Right lobe of liver (tissue), 6 donors: ENCODE measurements around the gene RAB11FIP4. TPM values are rescaled to one million over a fixed set of nuclear protein-coding genes. Genes with fewer than 3 reads are reported as not detected.
A peak's percentile ranks its signal among the peaks of the same experiment; 100 is the strongest.

Experiments used
- ATAC-seq, 4 donors: fragments of 200-7000 bp; cut with Tn5 transposase; one replicate each; pipeline ENCODE4 v1.9.1; 2020; ENCODE audit warnings: mild to moderate bottlenecking in 4 of 4, moderate library complexity in 4 of 4
- DNase-seq, 3 donors: peaks; one replicate each; pipeline ENCODE4 v3.0.0-alpha.2; 2020
- H3K27ac ChIP-seq, 3 donors: fragments of 200-600 bp; one replicate each; pipeline ENCODE4 v1.8.0; 2022
- H3K27me3 ChIP-seq, 2 donors: fragments of 200-600 bp; one replicate each; pipeline ENCODE4 v1.8.0; 2022
- H3K36me3 ChIP-seq, 4 donors: fragments of 200-600 bp; sonication (generic) in 1 of 4; one replicate each; pipeline versions ENCODE4 v1.5.1 to v1.8.0; 2017 to 2022; ENCODE audit warnings: control low read depth in 1 of 4
- H3K4me1 ChIP-seq, 4 donors: fragments of 200-600 bp; sonication (generic) in 1 of 4; one replicate each; pipeline versions ENCODE4 v1.5.1 to v1.8.0; 2017 to 2022; ENCODE audit warnings: control low read depth in 1 of 4
- H3K4me3 ChIP-seq, 3 donors: fragments of 200-600 bp; one replicate each; pipeline ENCODE4 v1.8.0; 2022
- H3K9me3 ChIP-seq, 4 donors: fragments of 200-600 bp; sonication (generic) in 1 of 4; one replicate each; pipeline versions ENCODE4 v1.5.1 to v1.8.0; 2017 to 2022; ENCODE audit warnings: control low read depth in 1 of 4
- CTCF ChIP-seq, 4 donors: fragments of 200-600 bp in 3 of 4; fragments of 450-650 bp in 1 of 4; IDR thresholded peaks; one replicate each; pipeline versions ENCODE4 v1.5.1 to v1.8.0; 2016 to 2022; ENCODE audit warnings: antibody characterized with exemption in 4 of 4, mild to moderate bottlenecking in 2 of 4
- POLR2A ChIP-seq: fragments of 450-650 bp; IDR thresholded peaks from one replicate; pipeline ENCODE4 v1.6.1; 2017; ENCODE audit warnings: antibody characterized with exemption, mild to moderate bottlenecking
- WGBS: methylation state at CpG from one replicate; pipeline ENCODE4 v1.1.6; 2018; ENCODE audit warnings: low coverage, low lambda C conversion rate; ENCODE audit not compliant: insufficient coverage; ENCODE audit errors: missing lambda C conversion rate; 5-methylcytosine and 5-hydroxymethylcytosine counted together
- intact Hi-C, 2 donors: fragments of 100-400 bp; cut with DNase I; formaldehyde crosslinking; loops; one replicate each; pipeline versions ENCODE4 v1.11.2 to v1.14.1; 2022
- total RNA-seq, 6 experiments: library from RNA; depleted of rRNA in 2 of 6; stranded (reverse); fragments of >200 nt in 2 of 6; fragmentation: NEBNext Ultra II Directional in 3 of 6; extraction: Animal tissue kit (Norgen Biotek cat#: 25700) in 3 of 6; gene quantifications; one replicate each; pipeline versions ENCODE4 v1.1.0 to v1.2.4, GENCODE V29; 2016 to 2023
- donor health status: DM: no; HTN: yes; CAD: no.
- donor health status: DM: no; HTN: no; CAD: no.
- donor health status: DM: no; HTN: no; CAD: no.
- donor health status: DM: no; HTN: yes; CAD: no.
- donor health status: DM: no; HTN: yes; CAD: no.

Gene RAB11FIP4
- total RNA-seq, 6 experiments from 2014 or later, result 3.5 to 6.6 (median 4.6) TPM

- H3K4me1 ChIP-seq, result no peaks in the 10 kb centered on the region
- H3K27me3 ChIP-seq, result no peaks in the 10 kb centered on the region
- intact Hi-C loops, result no loop called here
- no peak overlapping the region for H3K4me3 ChIP-seq
- no peaks in the 10 kb centered on the region for H3K9me3 ChIP-seq
- DNase-seq (no peak), ATAC-seq (peak; percentile 40 to 76 (median 56))
- H3K36me3 ChIP-seq, result peaks cover 0 to 6% (median 0%) of the 10 kb centered on the region in 4 donors
- peak; percentile 4 to 35 (median 18) for TF ChIP-seq CTCF (IDR thresholded peaks at IDR 0.05)
- TF ChIP-seq POLR2A, result no peak
- 10% methylated on average over 2 of the region's 10 CpGs for WGBS
- H3K27ac ChIP-seq, result no peak overlapping the region
Measured at GRCh38 chr17:31533546-31534155, 142.2 kb downstream of the RAB11FIP4 start.

DNA sequence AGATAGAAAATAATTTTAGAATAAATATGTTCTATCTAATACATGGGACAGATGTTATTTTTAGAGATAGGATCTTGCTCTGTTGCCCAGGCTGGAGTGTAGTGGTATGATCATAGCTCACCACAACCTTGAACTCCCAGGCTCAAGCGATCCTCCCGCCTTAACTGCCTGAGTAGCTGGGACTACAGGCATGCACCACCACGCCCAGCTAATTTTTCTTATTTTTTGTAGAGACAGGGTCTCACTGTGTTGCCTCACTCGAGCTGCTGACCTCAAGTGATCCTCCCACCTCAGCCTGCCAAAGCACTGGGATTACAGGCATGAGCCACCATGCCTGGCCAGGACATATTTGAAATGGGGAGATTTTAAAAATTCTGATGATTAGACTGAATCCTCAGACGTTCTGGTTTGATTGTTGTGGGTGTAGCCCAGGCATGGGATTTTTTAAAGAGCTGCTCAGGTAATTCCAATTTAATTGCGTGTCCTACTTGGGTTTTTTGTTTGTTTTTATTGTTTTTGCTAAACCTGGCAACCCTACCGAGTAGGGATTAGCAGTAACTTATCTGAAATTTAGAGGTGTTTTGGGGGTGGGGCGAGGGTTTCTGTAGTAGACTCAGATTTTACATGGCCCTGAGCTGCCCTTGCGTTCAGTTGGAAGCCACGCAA, 142.9 kb downstream of the RAB11FIP4 start:
- no peaks in the 10 kb centered on the region for H3K9me3 ChIP-seq
- TF ChIP-seq CTCF (IDR thresholded peaks at IDR 0.05), result no peak
- no peaks in the 10 kb centered on the region for H3K27me3 ChIP-seq
- H3K27ac ChIP-seq, result no peak overlapping the region
- no peak for DNase-seq
- ATAC-seq, result no peak
- intact Hi-C loops, result no loop called here
- 80% methylated on average over 8 of the region's 10 CpGs for WGBS
- H3K36me3 ChIP-seq, result peaks cover 0 to 6% (median 0%) of the 10 kb centered on the region in 4 donors
- H3K4me3 ChIP-seq, result no peak overlapping the region
- H3K4me1 ChIP-seq, result no peaks in the 10 kb centered on the region

GRCh38 chr17:31535581-31535981, 144.1 kb downstream of the RAB11FIP4 start:
- Histone ChIP-seq H3K4me1 (no peaks in the 10 kb centered on the region), H3K36me3 (peaks cover 0 to 6% (median 0%) of the 10 kb centered on the region in 4 donors), H3K27me3 (no peaks in the 10 kb centered on the region), H3K9me3 (no peaks in the 10 kb centered on the region), H3K27ac (no peak overlapping the region), H3K4me3 (no peak overlapping the region)
- intact Hi-C loops, result no loop called here
- DNase-seq, result no peak
- no peak for TF ChIP-seq POLR2A
- TF ChIP-seq CTCF (IDR thresholded peaks at IDR 0.05), result no peak
- no CpG with 5 or more reads among the region's 2 CpGs for WGBS
- ATAC-seq, result no peak

DNA sequence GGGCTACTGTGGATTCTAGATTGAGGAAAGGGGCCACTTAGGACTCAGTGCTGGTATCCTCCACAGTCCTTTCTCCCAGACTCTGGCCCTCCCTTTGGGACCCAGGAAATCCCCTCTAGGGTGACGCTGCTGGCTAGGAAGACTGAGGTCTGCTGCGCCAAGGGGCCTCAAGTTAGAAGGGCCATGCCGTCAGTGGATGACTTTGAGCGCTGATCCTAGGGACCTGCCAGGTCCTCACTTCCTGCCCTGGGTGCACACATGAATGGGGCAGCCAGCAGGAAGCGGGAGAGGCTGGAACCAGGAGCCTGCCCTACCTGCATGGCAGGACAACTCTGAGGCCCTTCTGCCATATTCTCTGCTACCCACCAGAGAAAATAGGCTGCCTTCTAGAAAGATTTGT, 145.0 kb downstream of the RAB11FIP4 start:
- H3K27ac ChIP-seq, result no peak overlapping the region
- DNase-seq, result no peak
- no peaks in the 10 kb centered on the region for H3K27me3 ChIP-seq
- no peak for ATAC-seq
- H3K4me3 ChIP-seq, result no peak overlapping the region
- TF ChIP-seq CTCF (IDR thresholded peaks at IDR 0.05), result no peak
- TF ChIP-seq POLR2A, result no peak
- no peaks in the 10 kb centered on the region for H3K4me1 ChIP-seq
- H3K9me3 ChIP-seq, result no peaks in the 10 kb centered on the region
- peaks cover 0 to 5% (median 0%) of the 10 kb centered on the region in 4 donors for H3K36me3 ChIP-seq
- intact Hi-C loops, result no loop called here
- no CpG with 5 or more reads among the region's 5 CpGs for WGBS
